LNCAP (cell line): ENCODE measurements around the gene CCDC188.
A peak's percentile ranks its signal among the peaks of the same experiment; 100 is the strongest.

ENCODE experiments used
- CTCF ChIP-seq: fragments of 450-650 bp; IDR thresholded peaks from 2 replicates; pipeline ENCODE4 v1.5.1; 2017; ENCODE audit warnings: mild to moderate bottlenecking

The CCDC188 gene

GRCh38 chr22:20182365-20182764 is 31.5 kb upstream of the CCDC188 start:
- no peak for TF ChIP-seq CTCF

- TF ChIP-seq CTCF: no peak
These were observed 31.0 kb upstream of the CCDC188 start for GRCh38 chr22:20181884-20182236.

GRCh38 chr22:20181194-20181883 is 30.5 kb upstream of the CCDC188 start:
- no peak for TF ChIP-seq CTCF

GRCh38 chr22:20180640-20181039 is 29.8 kb upstream of the CCDC188 start:
- no peak for TF ChIP-seq CTCF

GRCh38 chr22:20180245-20180630 is 29.4 kb upstream of the CCDC188 start:
- peak; percentile 36 for TF ChIP-seq CTCF

GRCh38 chr22:20179455-20180244 is 28.8 kb upstream of the CCDC188 start:
- TF ChIP-seq CTCF: no peak

- TF ChIP-seq CTCF: no peak
These were observed 28.0 kb upstream of the CCDC188 start for GRCh38 chr22:20178915-20179227.
